ENCODE results near the gene KRT76. TPM values are rescaled to one million over a fixed set of nuclear protein-coding genes. Genes with fewer than 3 reads are reported as not detected.

Gene KRT76
- total RNA-seq, 1 experiment from 2014 or later = not detected

DNA sequence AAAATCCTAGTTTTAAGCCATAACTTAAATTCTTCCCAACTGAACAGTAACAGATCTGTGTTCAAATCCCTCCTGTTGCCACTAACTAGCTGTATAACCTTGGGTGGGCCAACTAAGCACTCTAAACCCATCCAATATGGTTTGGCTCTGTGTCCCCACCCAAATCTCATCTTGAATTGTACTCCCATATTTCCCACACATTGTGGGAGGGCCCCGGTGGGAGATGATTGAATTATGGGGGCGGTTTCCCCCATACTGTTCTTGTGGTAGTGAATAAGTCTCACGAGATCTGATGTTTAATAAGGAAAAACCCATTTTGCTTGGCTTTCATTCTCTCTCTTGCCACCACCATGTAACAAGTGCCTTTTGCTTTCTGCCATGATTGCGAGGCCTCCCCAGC is 38.0 kb upstream of the KRT76 start:
- no peak for DNase-seq (ENCODE audit: low read depth, low spot score)
- in situ Hi-C loops (cut with HindIII; ENCODE audit: low pct_unique_long_range_greater_than_20kb, low sequenced_read_pairs) = no loop called here

- in situ Hi-C loops (cut with HindIII; ENCODE audit: low pct_unique_long_range_greater_than_20kb, low sequenced_read_pairs) = no loop called here
- no peak for DNase-seq (ENCODE audit: low read depth, low spot score)
These were observed 37.6 kb upstream of the KRT76 start for GRCh38 chr12:52814710-52815155.

GRCh38 chr12:52813885-52814709 is 37.0 kb upstream of the KRT76 start, which contains the start of gene KRT4:
Gene KRT4, minus strand, starts transcription at chr12:52814116. Its CDS starts 58 bp downstream, at chr12:52814058.
- no peak for DNase-seq (ENCODE audit: low read depth, low spot score)
- in situ Hi-C loops (cut with HindIII; ENCODE audit: low pct_unique_long_range_greater_than_20kb, low sequenced_read_pairs) = no loop called here

- no peak for DNase-seq (ENCODE audit: low read depth, low spot score)
- in situ Hi-C loops (cut with HindIII; ENCODE audit: low pct_unique_long_range_greater_than_20kb, low sequenced_read_pairs) = no loop called here
These were observed 36.2 kb upstream of the KRT76 start for GRCh38 chr12:52813203-52813819.

- in situ Hi-C loops (cut with HindIII; ENCODE audit: low pct_unique_long_range_greater_than_20kb, low sequenced_read_pairs) = no loop called here
- DNase-seq (ENCODE audit: low read depth, low spot score) = no peak
These were observed 35.6 kb upstream of the KRT76 start for GRCh38 chr12:52812749-52813148.

DNA sequence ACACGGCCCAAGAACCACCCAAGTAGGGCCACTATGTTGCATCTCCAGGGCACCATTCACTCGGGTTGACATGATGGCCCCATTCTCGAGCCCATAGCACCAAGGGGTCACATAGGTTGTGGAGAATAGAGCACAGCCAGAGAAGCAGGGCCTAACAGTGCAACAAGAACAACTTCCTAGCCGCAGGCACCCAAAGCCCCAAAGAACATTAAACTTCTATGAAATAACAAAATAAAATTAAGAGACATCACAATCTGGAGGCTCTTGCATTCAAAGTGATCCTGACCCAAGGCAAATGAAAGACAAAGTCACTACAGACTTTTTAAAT is 34.9 kb upstream of the KRT76 start:
- in situ Hi-C loops (cut with HindIII; ENCODE audit: low pct_unique_long_range_greater_than_20kb, low sequenced_read_pairs) = no loop called here
- no peak for DNase-seq (ENCODE audit: low read depth, low spot score)

DNA sequence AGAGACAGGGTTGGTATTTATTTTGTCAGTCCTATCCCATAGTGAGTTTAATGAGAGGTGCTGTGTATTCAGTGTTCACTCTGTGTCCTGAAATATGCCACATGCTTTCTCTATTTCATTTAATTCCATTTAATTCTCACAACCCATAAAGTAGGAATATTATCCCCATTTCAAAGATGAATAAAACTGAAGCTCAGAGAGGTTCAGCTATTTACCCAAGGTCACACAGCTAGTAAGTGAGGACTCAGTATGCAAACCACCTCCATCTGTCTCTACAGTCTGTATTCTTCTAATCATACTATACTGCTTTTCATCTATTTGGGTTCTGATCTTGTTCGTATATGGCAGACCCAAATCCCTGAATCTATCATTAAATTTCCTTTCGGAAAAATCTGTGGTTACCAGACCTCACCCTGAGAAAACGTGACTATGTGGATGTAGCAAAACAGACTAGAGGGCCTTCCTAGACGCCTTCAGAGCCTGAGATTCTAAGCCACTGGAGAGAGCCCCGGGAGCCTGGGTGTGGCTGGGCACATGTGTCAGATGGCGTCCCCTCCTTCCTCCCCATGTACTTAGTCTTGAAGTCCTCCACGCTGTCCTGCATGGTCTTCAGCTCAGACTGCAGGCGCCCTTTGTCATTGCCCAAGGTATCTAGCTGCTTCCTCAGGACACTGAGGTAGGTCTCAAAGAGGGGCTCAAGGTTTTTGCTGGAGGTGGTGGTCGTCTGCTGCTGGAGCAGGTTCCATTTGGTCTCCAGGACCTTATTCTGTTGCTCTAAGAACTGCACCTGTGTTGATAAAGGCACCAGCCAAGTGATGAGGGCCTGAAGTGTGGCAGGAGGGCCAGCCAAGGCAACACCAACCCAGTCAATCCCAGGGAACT is 34.3 kb upstream of the KRT76 start:
- in situ Hi-C loops (cut with HindIII; ENCODE audit: low pct_unique_long_range_greater_than_20kb, low sequenced_read_pairs) = no loop called here
- DNase-seq (ENCODE audit: low read depth, low spot score) = no peak

GRCh38 chr12:52810554-52810953 is 33.4 kb upstream of the KRT76 start:
- in situ Hi-C loops (cut with HindIII; ENCODE audit: low pct_unique_long_range_greater_than_20kb, low sequenced_read_pairs) = no loop called here
- no peak for DNase-seq (ENCODE audit: low read depth, low spot score)

GRCh38 chr12:52809166-52809565 is 32.0 kb upstream of the KRT76 start:
- in situ Hi-C loops (cut with HindIII; ENCODE audit: low pct_unique_long_range_greater_than_20kb, low sequenced_read_pairs) = no loop called here
- DNase-seq (ENCODE audit: low read depth, low spot score) = no peak

- no peak for DNase-seq (ENCODE audit: low read depth, low spot score)
- in situ Hi-C loops (cut with HindIII; ENCODE audit: low pct_unique_long_range_greater_than_20kb, low sequenced_read_pairs) = no loop called here
These were observed 31.5 kb upstream of the KRT76 start for GRCh38 chr12:52808573-52809160.

DNA sequence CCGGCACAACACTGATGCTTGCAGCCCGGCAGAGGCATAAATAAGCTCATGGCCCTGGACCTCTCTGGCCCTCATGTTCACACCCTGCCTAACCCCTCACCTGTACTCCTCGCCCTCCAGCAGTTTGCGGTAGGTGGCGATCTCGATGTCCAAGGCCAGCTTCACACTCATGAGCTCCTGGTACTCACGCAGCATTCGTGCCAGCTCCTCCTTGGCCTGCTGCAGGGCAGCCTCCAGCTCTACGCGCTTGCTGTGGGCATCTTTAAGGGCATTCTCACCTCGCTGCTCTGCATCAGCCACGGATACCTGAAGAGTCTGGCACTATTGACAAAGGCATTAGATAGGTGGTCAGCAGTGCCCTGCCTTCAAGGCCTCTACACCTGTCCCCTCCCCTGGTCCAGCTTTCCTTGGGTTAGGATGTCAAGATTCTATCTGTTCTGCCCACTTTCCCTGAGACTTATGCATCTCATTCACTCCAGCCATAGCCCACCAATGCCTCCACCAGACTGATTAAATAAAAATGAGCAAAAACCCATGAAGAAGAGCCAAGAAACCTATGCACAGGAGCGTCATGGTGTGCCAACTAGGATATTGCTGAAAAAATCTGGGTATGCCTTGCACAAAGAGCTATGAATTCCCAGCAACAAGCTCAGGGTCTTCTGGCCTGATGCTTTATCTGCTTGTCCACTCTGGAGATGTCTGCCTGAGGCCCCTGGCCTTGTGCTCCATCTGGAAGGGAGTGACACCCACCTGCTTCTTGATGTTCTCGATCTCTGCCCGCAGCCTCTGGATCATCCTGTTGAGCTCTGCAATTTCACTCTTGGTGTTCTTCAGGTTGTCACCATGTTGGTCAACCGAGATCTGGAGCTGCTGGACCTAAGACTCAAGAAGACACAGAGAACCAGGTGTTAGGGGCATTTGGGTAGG is 30.7 kb upstream of the KRT76 start:
- no peak for DNase-seq (ENCODE audit: low read depth, low spot score)
- in situ Hi-C loops (cut with HindIII; ENCODE audit: low pct_unique_long_range_greater_than_20kb, low sequenced_read_pairs) = no loop called here

DNA sequence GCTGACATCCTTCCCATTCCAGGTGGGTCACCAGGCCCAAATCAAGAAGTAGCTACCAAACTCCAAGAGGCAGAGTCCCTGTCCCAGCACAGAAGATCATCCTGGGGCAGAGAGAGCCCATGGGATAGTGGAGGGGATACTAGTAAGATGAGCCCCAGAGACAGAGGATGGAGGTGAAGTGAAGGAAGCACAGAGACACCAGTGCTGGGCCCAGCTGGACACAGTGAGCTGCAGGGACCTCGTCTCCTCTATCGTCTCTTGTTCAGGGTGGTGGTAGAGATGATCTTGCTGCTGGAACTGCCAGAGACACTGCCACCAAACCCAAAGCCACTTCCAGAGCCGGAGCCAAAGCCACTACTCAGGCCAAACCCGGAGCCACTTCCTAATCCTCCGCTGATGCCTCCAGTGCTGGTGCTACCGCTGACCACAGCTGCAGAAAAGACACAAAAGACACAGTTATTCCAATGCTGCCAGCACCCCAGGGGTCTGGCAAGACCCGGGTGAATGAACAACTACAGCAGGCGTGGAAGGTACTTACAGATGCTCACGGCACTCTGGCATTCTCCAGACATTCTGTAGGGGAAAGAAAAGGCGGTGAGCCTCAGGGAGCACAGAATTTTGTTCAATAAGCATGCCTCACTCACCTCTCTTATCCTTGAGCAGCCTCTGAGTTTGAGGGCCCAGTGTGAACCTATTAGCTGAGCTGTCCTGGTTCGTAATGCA is 29.8 kb upstream of the KRT76 start:
- in situ Hi-C loops (cut with HindIII; ENCODE audit: low pct_unique_long_range_greater_than_20kb, low sequenced_read_pairs) = no loop called here
- DNase-seq (ENCODE audit: low read depth, low spot score) = no peak

DNA sequence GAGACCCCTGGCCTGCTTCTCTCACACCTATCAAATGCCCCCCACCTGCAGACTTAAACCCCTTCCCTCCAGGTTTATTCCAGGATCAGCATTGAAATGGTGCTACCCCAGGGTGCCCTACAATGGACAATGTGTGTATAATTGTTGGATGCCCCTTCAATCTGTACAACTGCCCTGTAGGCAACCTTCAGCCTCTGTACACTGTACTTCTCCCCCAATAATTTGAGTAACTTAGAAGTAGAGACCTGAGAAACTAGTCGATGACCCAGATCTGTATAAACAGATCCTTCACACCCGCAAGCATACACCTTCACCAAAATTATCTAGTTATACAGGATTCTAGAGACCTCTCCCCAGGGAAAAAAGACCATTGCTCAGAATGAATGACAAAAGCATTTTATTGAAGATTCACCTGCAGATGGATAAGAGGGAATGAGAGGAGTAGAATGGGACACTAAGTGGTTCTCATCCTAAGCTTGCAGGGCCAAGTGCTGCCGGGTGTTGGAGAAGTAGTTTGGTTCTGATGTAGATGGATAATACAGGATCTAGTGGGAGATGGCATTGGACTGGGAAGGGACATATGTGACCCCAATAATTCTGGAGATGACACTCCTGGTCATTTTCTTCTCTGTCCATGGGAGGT is 29.1 kb upstream of the KRT76 start:
- DNase-seq (ENCODE audit: low read depth, low spot score) = no peak
- in situ Hi-C loops (cut with HindIII; ENCODE audit: low pct_unique_long_range_greater_than_20kb, low sequenced_read_pairs) = no loop called here

DNA sequence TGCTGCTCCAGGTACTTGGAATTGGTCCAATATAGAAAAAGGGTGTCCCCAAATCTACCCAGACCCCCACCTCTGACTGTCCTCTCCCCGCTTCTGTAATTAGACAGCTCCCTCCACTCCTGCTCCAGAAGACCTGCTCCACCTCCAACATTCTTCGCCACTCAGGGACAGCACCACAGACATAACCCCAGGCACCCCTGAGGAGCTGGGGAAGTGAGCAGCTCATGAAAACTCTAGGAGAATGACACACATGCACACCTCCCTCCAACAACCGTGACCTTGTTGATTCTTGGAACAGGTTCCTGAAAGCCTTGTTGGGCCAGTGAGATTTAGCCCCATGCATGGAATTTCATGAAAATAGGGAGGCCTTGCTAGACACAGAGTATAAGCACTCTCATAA is 28.6 kb upstream of the KRT76 start:
- in situ Hi-C loops (cut with HindIII; ENCODE audit: low pct_unique_long_range_greater_than_20kb, low sequenced_read_pairs) = no loop called here
- DNase-seq (ENCODE audit: low read depth, low spot score) = no peak

DNA sequence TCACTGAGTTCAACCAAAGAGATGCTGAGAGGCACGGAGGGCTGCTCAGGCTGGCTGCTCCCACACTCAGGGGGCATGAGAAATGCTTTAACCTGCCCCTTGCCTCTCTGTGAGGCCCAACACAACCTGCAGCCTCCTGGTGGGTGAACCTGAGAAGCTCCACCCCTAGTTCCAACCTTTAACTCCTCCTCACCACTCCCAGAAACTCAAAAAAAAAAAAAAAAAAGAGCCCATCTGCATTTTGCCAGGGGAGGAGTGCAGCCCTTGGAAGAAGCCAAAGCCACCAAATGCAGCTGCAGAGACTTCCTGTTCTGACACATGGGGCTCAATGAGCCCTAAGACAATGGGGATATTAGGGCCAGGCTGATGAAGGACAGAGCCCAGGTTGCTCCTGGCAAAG is 27.9 kb upstream of the KRT76 start:
- DNase-seq (ENCODE audit: low read depth, low spot score) = no peak

DNA sequence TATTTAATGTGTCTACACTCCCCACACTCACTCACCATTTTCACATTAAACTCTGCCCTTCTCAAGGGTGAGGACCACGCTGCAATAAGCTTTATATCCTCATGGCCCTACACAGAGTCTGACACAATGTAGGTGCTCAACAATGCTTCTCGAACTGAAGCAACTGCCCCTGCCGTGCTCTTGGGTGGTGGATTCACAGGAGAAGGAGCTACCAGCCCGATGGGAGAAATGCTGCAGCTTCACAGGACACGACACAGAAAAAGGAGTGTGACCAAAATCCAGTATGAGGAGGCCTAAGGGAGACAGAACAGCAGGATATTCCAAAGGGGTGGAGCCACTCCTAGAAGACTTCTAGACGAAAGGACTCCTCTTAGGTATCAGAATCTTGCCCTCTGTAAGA is 25.3 kb upstream of the KRT76 start:
- DNase-seq (ENCODE audit: low read depth, low spot score) = no peak

More for the DNA sequence above, 27.9 kb upstream of the KRT76 start:
- in situ Hi-C loops (cut with HindIII; ENCODE audit: low pct_unique_long_range_greater_than_20kb, low sequenced_read_pairs) = no loop called here

More for the DNA sequence above, 25.3 kb upstream of the KRT76 start:
- in situ Hi-C loops (cut with HindIII; ENCODE audit: low pct_unique_long_range_greater_than_20kb, low sequenced_read_pairs) = no loop called here

All from SK-MEL-5 (cell line).